Fibroblast of lung (primary cell): ENCODE measurements around the gene NCAN. TPM values are rescaled to one million over a fixed set of nuclear protein-coding genes. Genes with fewer than 3 reads are reported as not detected.

ENCODE experiments used
- DNase-seq, 2 donors: peaks; one replicate each; pipeline versions ENCODE4 v3.0.0 to v3.0.0-alpha.2; 2010; ENCODE audit warnings: low read depth in 2 of 2
- H2AFZ ChIP-seq: 2 replicates; pipeline ENCODE4 v1.5.1; 2012; ENCODE audit warnings: low read length, control low read depth, inconsistent platforms
- H3K27ac ChIP-seq: 2 replicates; pipeline ENCODE4 v1.5.1; 2011; ENCODE audit warnings: low read length, control low read depth; ENCODE audit not compliant: insufficient read depth
- H3K27me3 ChIP-seq: 2 replicates; pipeline ENCODE4 v1.5.1; 2011; ENCODE audit warnings: mild to moderate bottlenecking, low read length; ENCODE audit not compliant: control insufficient read depth, insufficient read depth
- H3K36me3 ChIP-seq: 2 replicates; pipeline ENCODE4 v1.5.1; 2011; ENCODE audit warnings: low read length; ENCODE audit not compliant: control insufficient read depth, insufficient read depth
- H3K4me1 ChIP-seq: 2 replicates; pipeline ENCODE4 v1.5.1; 2011; ENCODE audit warnings: low read length; ENCODE audit not compliant: control insufficient read depth, insufficient read depth; ENCODE audit errors: extremely low read depth
- H3K4me2 ChIP-seq: 2 replicates; pipeline ENCODE4 v1.5.1; 2011; ENCODE audit warnings: low read length, control low read depth; ENCODE audit not compliant: insufficient read depth; ENCODE audit errors: extremely low read depth
- H3K4me3 ChIP-seq, 4 experiments: fragments of 200-600 bp in 1 of 4; sonication (generic) in 1 of 4; replicated peaks in 1 of 4; 2 replicates each; pipeline ENCODE4 v1.5.1; 2011 to 2016; ENCODE audit warnings: low read length in 4 of 4, low read depth in 3 of 4, mild to moderate bottlenecking in 3 of 4, control low read depth in 2 of 4, inconsistent platforms in 1 of 4, mixed read lengths in 1 of 4; ENCODE audit not compliant: insufficient read depth in 1 of 4; ENCODE audit errors: control extremely low read depth in 1 of 4
- H3K79me2 ChIP-seq: 2 replicates; pipeline ENCODE4 v1.5.1; 2012; ENCODE audit warnings: mild to moderate bottlenecking, low read length, inconsistent platforms; ENCODE audit not compliant: control insufficient read depth, insufficient read depth
- H3K9ac ChIP-seq: 2 replicates; pipeline ENCODE4 v1.5.1; 2011; ENCODE audit warnings: mild to moderate bottlenecking, low read length, control low read depth; ENCODE audit not compliant: insufficient read depth
- H3K9me3 ChIP-seq: 2 replicates; pipeline ENCODE4 v1.5.1; 2012; ENCODE audit warnings: low read depth, low read length; ENCODE audit not compliant: control insufficient read depth, insufficient read depth
- H4K20me1 ChIP-seq: 2 replicates; pipeline ENCODE4 v1.5.1; 2011; ENCODE audit warnings: low read length; ENCODE audit not compliant: control insufficient read depth, insufficient read depth; ENCODE audit errors: extremely low read depth
- EZH2 ChIP-seq: IDR thresholded peaks from 2 replicates; pipeline ENCODE4 v1.5.1; 2012; ENCODE audit warnings: low read length, control low read depth, mild to moderate bottlenecking; ENCODE audit errors: missing control alignments
- polyA plus RNA-seq, 2 donors: library from polyadenylated mRNA; depleted of rRNA in 1 of 2; stranded (reverse) in 1 of 2; unstranded in 1 of 2; fragments of >200 nt; gene quantifications; 2 replicates each; pipeline ENCODE4 v1.2.1, GENCODE V29; 2011 to 2012; ENCODE audit warnings: missing spikeins in 1 of 2
- total RNA-seq: library from RNA; depleted of rRNA; stranded (reverse); fragments of >200 nt; gene quantifications from 2 replicates; pipeline ENCODE4 v1.2.1, GENCODE V29; 2014
- TF ChIP-seq, protein P1 (sequence below), 2 donors: IDR thresholded peaks in 1 of 2; conservative IDR thresholded peaks in 1 of 2; 1 replicate in 1 of 2; 2 replicates in 1 of 2; pipeline ENCODE4 v1.5.1; 2011 to 2012; ENCODE audit warnings: low read length in 2 of 2, control low read depth in 1 of 2, inconsistent platforms in 1 of 2, low read depth in 1 of 2, mild to moderate bottlenecking in 1 of 2

Gene NCAN
- total and polyA plus RNA-seq, 2 donors (not counting 1 experiment from before 2014, with no cell fraction given) = under 0.01 TPM; not detected in 1

DNA sequence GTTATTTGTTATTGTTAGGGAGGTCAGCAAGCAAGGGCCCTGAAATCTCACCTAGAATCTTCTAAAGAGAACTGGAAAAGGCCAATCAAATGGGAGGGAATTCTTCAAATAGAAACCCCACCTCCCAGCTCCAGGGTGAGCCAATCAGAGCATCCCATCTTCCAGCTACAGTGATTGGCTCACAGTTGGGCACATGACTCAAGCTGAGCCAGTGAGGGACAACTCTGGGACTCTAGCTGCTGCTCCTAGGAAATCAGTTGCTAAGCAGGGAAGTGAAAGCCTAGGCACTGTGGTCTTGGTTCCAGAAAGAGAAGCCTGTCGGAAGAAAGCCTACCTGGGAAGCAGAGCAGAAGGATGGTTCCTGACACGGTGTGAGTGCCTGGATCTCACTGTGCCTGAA, 48.0 kb downstream of the NCAN start:
- Histone ChIP-seq H3K36me3 (no peaks in the 10 kb centered on the region), H3K9ac (no peak overlapping the region), H3K27me3 (peaks cover 34% of the 10 kb centered on the region), H3K27ac (no peak overlapping the region), H3K4me2 (no peak overlapping the region), H3K79me2 (no peaks in the 10 kb centered on the region), H3K4me3 (no peak overlapping the region), H2AFZ (no peak overlapping the region), H4K20me1 (no peaks in the 10 kb centered on the region), H3K9me3 (no peaks in the 10 kb centered on the region), H3K4me1 (no peaks in the 10 kb centered on the region)
- peak; percentile 14 to 18 for DNase-seq
- TF ChIP-seq, protein P1, sequence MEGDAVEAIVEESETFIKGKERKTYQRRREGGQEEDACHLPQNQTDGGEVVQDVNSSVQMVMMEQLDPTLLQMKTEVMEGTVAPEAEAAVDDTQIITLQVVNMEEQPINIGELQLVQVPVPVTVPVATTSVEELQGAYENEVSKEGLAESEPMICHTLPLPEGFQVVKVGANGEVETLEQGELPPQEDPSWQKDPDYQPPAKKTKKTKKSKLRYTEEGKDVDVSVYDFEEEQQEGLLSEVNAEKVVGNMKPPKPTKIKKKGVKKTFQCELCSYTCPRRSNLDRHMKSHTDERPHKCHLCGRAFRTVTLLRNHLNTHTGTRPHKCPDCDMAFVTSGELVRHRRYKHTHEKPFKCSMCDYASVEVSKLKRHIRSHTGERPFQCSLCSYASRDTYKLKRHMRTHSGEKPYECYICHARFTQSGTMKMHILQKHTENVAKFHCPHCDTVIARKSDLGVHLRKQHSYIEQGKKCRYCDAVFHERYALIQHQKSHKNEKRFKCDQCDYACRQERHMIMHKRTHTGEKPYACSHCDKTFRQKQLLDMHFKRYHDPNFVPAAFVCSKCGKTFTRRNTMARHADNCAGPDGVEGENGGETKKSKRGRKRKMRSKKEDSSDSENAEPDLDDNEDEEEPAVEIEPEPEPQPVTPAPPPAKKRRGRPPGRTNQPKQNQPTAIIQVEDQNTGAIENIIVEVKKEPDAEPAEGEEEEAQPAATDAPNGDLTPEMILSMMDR (conservative IDR thresholded peaks at IDR 0.05 in 1 of 2, IDR thresholded peaks at IDR 0.05 in 1 of 2; ENCODE audit: low read depth in 1 of 2, low read length in 2 of 2) = no peak
- no peak for TF ChIP-seq EZH2

DNA sequence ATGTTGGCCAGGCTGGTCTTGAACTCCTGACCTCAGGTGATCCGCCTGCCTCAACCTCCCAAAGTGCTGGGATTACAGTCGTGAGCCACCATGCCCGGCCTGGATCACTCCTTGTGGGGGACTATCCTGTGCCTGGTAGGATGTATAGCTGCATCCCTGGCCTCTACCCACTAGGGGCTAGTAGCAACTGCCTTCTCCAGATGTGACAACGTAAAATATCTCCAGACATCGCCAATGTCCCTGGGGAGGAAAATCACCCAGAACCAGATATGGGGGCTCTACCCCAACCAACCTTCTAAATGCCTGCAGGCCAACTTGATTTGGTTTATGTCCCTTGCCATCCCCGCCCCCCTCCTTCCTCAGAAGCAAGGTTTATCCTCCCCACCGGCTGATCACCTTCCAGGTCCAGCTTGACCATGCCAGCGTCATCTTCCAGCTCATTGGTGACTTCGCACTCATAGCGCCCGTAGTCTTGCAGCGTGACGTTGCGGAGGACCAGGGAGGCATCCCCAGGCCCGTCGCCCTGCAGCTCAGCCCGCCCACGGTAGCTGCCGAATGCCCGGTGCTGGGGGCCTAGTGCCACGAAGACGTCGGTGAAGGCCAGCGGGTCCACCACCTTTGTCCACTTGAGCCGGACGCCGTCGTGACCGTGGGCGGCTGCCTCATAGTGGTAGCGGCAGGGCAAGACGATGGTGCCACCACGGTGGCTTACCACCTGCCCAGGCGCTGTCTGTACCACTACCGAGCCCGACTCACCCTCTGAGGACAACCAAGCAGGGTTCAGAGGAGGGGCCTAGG, 48.9 kb downstream of the NCAN start:
- H3K4me3 ChIP-seq = no peak overlapping the region
- TF ChIP-seq, protein P1 (conservative IDR thresholded peaks at IDR 0.05 in 1 of 2, IDR thresholded peaks at IDR 0.05 in 1 of 2; ENCODE audit: low read depth in 1 of 2, low read length in 2 of 2) = no peak
- TF ChIP-seq EZH2 = no peak
- no peak overlapping the region for H2AFZ ChIP-seq
- no peaks in the 10 kb centered on the region for H3K9me3 ChIP-seq
- H3K27ac ChIP-seq = no peak overlapping the region
- H3K4me2 ChIP-seq = no peak overlapping the region
- DNase-seq = no peak
- no peaks in the 10 kb centered on the region for H4K20me1 ChIP-seq
- H3K27me3 ChIP-seq = peaks cover 29% of the 10 kb centered on the region
- H3K4me1 ChIP-seq = no peaks in the 10 kb centered on the region
- no peaks in the 10 kb centered on the region for H3K36me3 ChIP-seq
- no peak overlapping the region for H3K9ac ChIP-seq
- no peaks in the 10 kb centered on the region for H3K79me2 ChIP-seq

DNA sequence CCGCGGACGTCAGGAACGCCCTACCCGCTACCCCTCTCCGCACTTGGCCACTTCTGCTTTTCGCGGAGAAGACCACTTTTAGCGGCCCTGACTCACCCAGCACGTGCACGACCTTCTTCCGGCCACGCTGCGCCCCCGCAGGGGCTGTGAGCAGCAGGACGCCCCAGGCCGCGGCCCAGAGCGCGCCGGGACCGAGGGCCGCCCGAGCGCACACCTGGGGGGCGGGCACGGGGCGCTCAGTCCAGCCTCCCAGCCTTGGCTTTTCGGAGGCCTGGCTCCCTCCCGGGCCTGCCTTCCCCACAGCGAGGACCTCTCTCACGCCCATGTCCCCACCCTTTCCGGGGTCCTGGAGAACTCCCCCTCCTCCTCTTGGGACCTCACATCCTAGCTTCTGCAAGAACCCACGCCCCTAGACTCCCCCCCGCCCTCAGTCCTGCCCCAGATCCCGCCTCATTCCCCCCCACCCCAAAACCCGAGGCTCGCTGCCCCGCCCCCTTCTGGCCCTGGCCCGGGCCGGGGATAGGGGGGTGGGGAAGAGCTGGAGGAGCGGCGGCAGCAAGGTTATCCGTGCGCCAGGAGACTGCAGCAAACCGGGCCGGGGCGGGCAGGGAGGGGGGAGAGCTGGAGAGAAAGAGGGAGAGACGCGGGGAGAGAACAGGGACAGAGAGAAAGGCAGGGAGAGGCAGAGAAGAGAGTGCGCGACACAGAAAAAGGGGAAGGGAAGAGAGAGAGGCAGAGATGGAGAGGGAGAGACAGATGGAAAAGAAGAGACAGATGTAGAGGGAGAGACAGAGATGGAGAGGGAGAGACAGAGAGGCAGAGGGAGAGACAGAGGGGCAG, 49.8 kb downstream of the NCAN start:
- DNase-seq = no peak
- no peaks in the 10 kb centered on the region for H3K4me1 ChIP-seq
- H2AFZ ChIP-seq = no peak overlapping the region
- H3K9me3 ChIP-seq = no peaks in the 10 kb centered on the region
- no peak overlapping the region for H3K4me3 ChIP-seq
- no peaks in the 10 kb centered on the region for H3K79me2 ChIP-seq
- H4K20me1 ChIP-seq = no peaks in the 10 kb centered on the region
- TF ChIP-seq, protein P1 (conservative IDR thresholded peaks at IDR 0.05 in 1 of 2, IDR thresholded peaks at IDR 0.05 in 1 of 2; ENCODE audit: low read depth in 1 of 2, low read length in 2 of 2) = no peak
- TF ChIP-seq EZH2 = no peak
- peaks cover 22% of the 10 kb centered on the region for H3K27me3 ChIP-seq
- H3K4me2 ChIP-seq = no peak overlapping the region
- no peak overlapping the region for H3K9ac ChIP-seq
- no peaks in the 10 kb centered on the region for H3K36me3 ChIP-seq
- no peak overlapping the region for H3K27ac ChIP-seq
